Skeletal muscle tissue (tissue), 4 donors: ENCODE results near the gene TTC6. TPM values are rescaled to one million over a fixed set of nuclear protein-coding genes. Genes with fewer than 3 reads are reported as not detected.

Source experiments
- H3K27ac ChIP-seq: one replicate; pipeline ENCODE4 v1.7.0; 2013; ENCODE audit warnings: mild to moderate bottlenecking, low read depth, low read length, inconsistent platforms
- H3K27me3 ChIP-seq, 3 donors: one replicate each; pipeline ENCODE4 v1.7.0; 2013; ENCODE audit warnings: low read length in 3 of 3; ENCODE audit not compliant: control insufficient read depth in 3 of 3, insufficient read depth in 3 of 3
- H3K36me3 ChIP-seq, 3 donors: one replicate each; pipeline ENCODE4 v1.7.0; 2013; ENCODE audit warnings: low read length in 3 of 3; ENCODE audit not compliant: control insufficient read depth in 3 of 3, insufficient read depth in 3 of 3
- H3K4me1 ChIP-seq, 3 donors: one replicate each; pipeline ENCODE4 v1.7.0; 2013; ENCODE audit warnings: low read length in 3 of 3, mild to moderate bottlenecking in 3 of 3; ENCODE audit not compliant: control insufficient read depth in 3 of 3, insufficient read depth in 3 of 3
- H3K4me3 ChIP-seq, 3 donors: one replicate each; pipeline ENCODE4 v1.7.0; 2013; ENCODE audit warnings: low read length in 3 of 3
- H3K9ac ChIP-seq, 3 donors: one replicate each; pipeline ENCODE4 v1.7.0; 2013; ENCODE audit warnings: low read length in 3 of 3, mild to moderate bottlenecking in 3 of 3, moderate library complexity in 2 of 3, low read depth in 1 of 3
- H3K9me3 ChIP-seq, 3 donors: one replicate each; pipeline ENCODE4 v1.7.0; 2013; ENCODE audit warnings: low read length in 3 of 3; ENCODE audit not compliant: control insufficient read depth in 3 of 3
- total RNA-seq: library from RNA; depleted of rRNA; stranded (reverse); fragments of >200 nt; gene quantifications from one replicate; pipeline ENCODE4 v1.2.3, GENCODE V29; 2014
- donor health status: Osteomylitis.

Gene TTC6
- total RNA-seq, 1 donor from 2014 or later = 0.52 TPM

- Histone ChIP-seq H3K4me3 (no peak overlapping the region), H3K9me3 (no peaks in the 10 kb centered on the region), H3K27ac (no peak overlapping the region), H3K36me3 (no peaks in the 10 kb centered on the region), H3K27me3 (peaks cover 16 to 29% (median 24%) of the 10 kb centered on the region in 3 donors), H3K9ac (no peak overlapping the region), H3K4me1 (peaks cover 0 to 4% (median 3%) of the 10 kb centered on the region in 3 donors)
Measured at GRCh38 chr14:37623426-37623951, 28.1 kb downstream of the TTC6 start.

- peaks cover 0 to 4% (median 3%) of the 10 kb centered on the region in 3 donors for H3K4me1 ChIP-seq
- H3K27ac ChIP-seq = no peak overlapping the region
- H3K9ac ChIP-seq = no peak overlapping the region
- peaks cover 16 to 26% (median 24%) of the 10 kb centered on the region in 3 donors for H3K27me3 ChIP-seq
- no peak overlapping the region for H3K4me3 ChIP-seq
- H3K36me3 ChIP-seq = no peaks in the 10 kb centered on the region
- H3K9me3 ChIP-seq = no peaks in the 10 kb centered on the region
Measured at GRCh38 chr14:37623971-37624370, 28.5 kb downstream of the TTC6 start.

- Histone ChIP-seq H3K27ac (no peak overlapping the region), H3K9ac (no peak overlapping the region), H3K4me1 (peaks cover 0 to 4% (median 3%) of the 10 kb centered on the region in 3 donors), H3K27me3 (peaks cover 15 to 21% (median 20%) of the 10 kb centered on the region in 3 donors), H3K36me3 (no peaks in the 10 kb centered on the region), H3K4me3 (no peak overlapping the region), H3K9me3 (no peaks in the 10 kb centered on the region)
Measured at GRCh38 chr14:37625597-37626595, 30.5 kb downstream of the TTC6 start.

GRCh38 chr14:37637341-37637740, 41.9 kb downstream of the TTC6 start:
- no peak overlapping the region for H3K4me3 ChIP-seq
- peaks cover 0 to 7% (median 0%) of the 10 kb centered on the region in 3 donors for H3K27me3 ChIP-seq
- H3K4me1 ChIP-seq = no peaks in the 10 kb centered on the region
- no peaks in the 10 kb centered on the region for H3K36me3 ChIP-seq
- H3K27ac ChIP-seq = no peak overlapping the region
- H3K9me3 ChIP-seq = no peaks in the 10 kb centered on the region
- H3K9ac ChIP-seq = no peak overlapping the region

GRCh38 chr14:37638599-37638998, 43.2 kb downstream of the TTC6 start:
- H3K4me1 ChIP-seq = no peaks in the 10 kb centered on the region
- no peak overlapping the region for H3K27ac ChIP-seq
- peaks cover 0 to 3% (median 0%) of the 10 kb centered on the region in 3 donors for H3K27me3 ChIP-seq
- no peaks in the 10 kb centered on the region for H3K36me3 ChIP-seq
- H3K4me3 ChIP-seq = no peak overlapping the region
- H3K9me3 ChIP-seq = no peaks in the 10 kb centered on the region
- H3K9ac ChIP-seq = no peak overlapping the region

- H3K9ac ChIP-seq = no peak overlapping the region
- H3K4me3 ChIP-seq = no peak overlapping the region
- H3K4me1 ChIP-seq = no peaks in the 10 kb centered on the region
- H3K27me3 ChIP-seq = peaks cover 0 to 3% (median 0%) of the 10 kb centered on the region in 3 donors
- no peaks in the 10 kb centered on the region for H3K36me3 ChIP-seq
- H3K9me3 ChIP-seq = no peaks in the 10 kb centered on the region
- H3K27ac ChIP-seq = no peak overlapping the region
Measured at GRCh38 chr14:37641117-37641516, 45.7 kb downstream of the TTC6 start.

- Histone ChIP-seq H3K27me3 (peaks cover 0 to 3% (median 0%) of the 10 kb centered on the region in 3 donors), H3K9me3 (no peaks in the 10 kb centered on the region), H3K4me3 (no peak overlapping the region), H3K36me3 (no peaks in the 10 kb centered on the region), H3K4me1 (no peaks in the 10 kb centered on the region), H3K27ac (no peak overlapping the region), H3K9ac (no peak overlapping the region)
Measured at GRCh38 chr14:37642125-37642524, 46.7 kb downstream of the TTC6 start.

GRCh38 chr14:37643701-37644100, 48.3 kb downstream of the TTC6 start:
- no peaks in the 10 kb centered on the region for H3K9me3 ChIP-seq
- H3K27ac ChIP-seq = no peak overlapping the region
- H3K27me3 ChIP-seq = peaks cover 0 to 3% (median 0%) of the 10 kb centered on the region in 3 donors

More at GRCh38 chr14:37643701-37644100, 48.3 kb downstream of the TTC6 start:
- Histone ChIP-seq H3K36me3 (no peaks in the 10 kb centered on the region), H3K9ac (no peak overlapping the region), H3K4me3 (no peak overlapping the region), H3K4me1 (no peaks in the 10 kb centered on the region)
